Renal pelvis (tissue), 4 donors: ENCODE measurements around the gene SOX2. TPM values are rescaled to one million over a fixed set of nuclear protein-coding genes. Genes with fewer than 3 reads are reported as not detected.
"Not testable (repeated sequence)": the region's sequence is repeated elsewhere in the genome, so short reads cannot be mapped to it uniquely, and the experiment has no call there.

Experiments used
- DNase-seq: peaks from one replicate; pipeline ENCODE4 v3.0.0-alpha.2; 2013
- polyA plus RNA-seq, 3 donors: library from polyadenylated mRNA; unstranded; fragments of 120-200 nt; gene quantifications; one replicate each; pipeline ENCODE4 v1.2.1, GENCODE V29; 2013; ENCODE audit not compliant: insufficient read length in 3 of 3

SOX2 gene
- polyA plus RNA-seq, 3 donors, result 0.41 to 0.63 (median 0.53) TPM

GRCh38 chr3:181753391-181753790 lies 41.7 kb downstream of the SOX2 start:
- no peak for DNase-seq

DNA sequence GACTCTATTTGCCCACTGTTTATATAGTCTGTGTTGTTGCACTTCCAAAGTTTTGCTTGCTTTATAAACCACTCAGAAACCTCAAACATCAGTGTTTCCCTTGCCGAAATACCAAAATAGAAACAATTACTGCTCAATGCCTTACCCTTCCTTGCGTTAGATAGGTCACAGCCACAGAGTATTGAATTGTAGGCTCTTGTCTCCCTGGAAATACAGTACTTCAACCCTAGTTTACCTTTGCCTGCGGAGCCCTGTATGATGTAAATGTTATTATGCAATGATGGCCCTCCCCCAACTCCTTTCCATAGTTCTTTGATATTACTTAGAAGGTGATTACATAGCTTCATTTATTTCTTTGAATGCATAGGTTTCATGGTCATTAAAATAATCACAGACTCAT lies 44.2 kb downstream of the SOX2 start:
- DNase-seq, result no peak

DNA sequence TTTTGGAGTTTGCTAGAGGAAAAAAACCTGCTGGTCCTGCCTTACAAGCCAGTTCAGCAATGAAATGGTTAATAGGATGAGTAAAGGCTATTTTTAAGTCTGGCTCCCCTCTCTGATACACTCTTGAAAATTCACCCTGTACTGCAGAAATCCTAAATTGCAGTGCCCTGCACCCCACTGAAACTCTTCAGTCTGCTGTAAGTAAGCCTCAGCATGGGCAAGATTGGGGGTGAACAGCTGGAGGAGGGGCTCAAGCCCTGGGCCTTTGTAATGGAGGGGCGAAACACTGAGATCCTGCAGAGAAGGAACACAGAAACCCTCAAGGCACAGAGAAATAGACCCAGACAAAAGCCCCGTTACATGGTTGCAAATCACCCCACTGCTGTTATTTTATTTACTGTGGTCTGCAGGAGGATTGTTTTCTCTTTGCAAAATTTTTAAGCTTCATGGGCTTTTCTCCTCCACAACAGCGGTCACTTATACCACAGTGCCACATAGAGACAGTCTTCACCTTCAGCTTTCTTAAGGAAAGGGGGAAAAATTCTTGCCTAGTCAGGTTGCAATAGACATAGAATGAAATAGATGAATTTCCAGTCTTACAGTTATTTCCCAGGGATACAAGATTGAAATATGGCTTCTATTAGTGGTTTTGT lies 45.0 kb downstream of the SOX2 start:
- DNase-seq, result no peak

GRCh38 chr3:181757694-181758306 lies 46.1 kb downstream of the SOX2 start:
- no peak for DNase-seq

DNA sequence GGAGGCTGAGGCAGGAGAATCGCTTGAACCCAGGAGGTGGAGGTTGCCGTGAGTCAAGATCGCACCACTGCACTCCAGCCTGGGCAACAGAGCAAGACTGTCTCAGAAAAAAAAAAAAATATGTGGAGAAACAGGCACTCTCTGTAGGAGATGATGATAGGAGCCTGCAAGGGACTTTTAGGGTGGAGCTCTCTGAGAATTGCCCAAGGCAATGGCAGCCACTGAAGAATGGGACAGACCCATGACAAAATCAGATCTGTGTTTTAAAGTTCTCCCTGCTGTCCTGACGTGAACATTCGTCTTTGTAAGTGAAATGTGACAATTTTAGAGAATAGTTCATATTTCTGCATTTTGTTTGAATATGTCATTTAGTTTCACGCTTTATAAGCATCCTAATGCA lies 50.2 kb downstream of the SOX2 start:
- no peak for DNase-seq

GRCh38 chr3:181764033-181764432 lies 52.3 kb downstream of the SOX2 start:
- not testable (repeated sequence) for DNase-seq
